Endothelial cell of umbilical vein (primary cell): ENCODE measurements around the gene DAP. TPM values are rescaled to one million over a fixed set of nuclear protein-coding genes. Genes with fewer than 3 reads are reported as not detected.

Source experiments
- BruUV-seq: library from RNA; stranded (reverse); fragments of 400-500 nt; replicated peaks from 2 replicates; lab custom pipeline; 2021; lab: Mats Ljungman, UMichigan
- CTCF ChIA-PET: fragments of 300-600, 350-600 bp; sonication (Branson Sonifier 250); formaldehyde crosslinking; loops from one replicate; lab custom pipeline; 2021; ENCODE audit warnings: antibody characterized with exemption, inconsistent platforms; lab: Charles Lee
- POLR2A ChIA-PET: fragments of 300-600, 350-600 bp; sonication (Branson Sonifier 250); formaldehyde crosslinking; loops from one replicate; lab custom pipeline; 2021; ENCODE audit warnings: antibody characterized with exemption, inconsistent platforms; lab: Charles Lee
- DNase-seq: peaks from one replicate; pipeline ENCODE4 v3.0.0-alpha.2; 2011; ENCODE audit warnings: low read depth, low spot score
- FAIRE-seq: peaks from 2 replicates; lab custom pipeline; 2011; peaks lifted over from hg19 to GRCh38; lab: Jason Lieb, UNC
- H2AFZ ChIP-seq: 2 replicates; pipeline ENCODE4 v1.6.0; 2012; ENCODE audit warnings: low read depth, low read length, control low read depth, inconsistent platforms
- H3K27ac ChIP-seq: 2 replicates; pipeline ENCODE4 v1.5.1; 2011; ENCODE audit warnings: low read depth, mild to moderate bottlenecking, control low read depth, low read length, moderate library complexity; ENCODE audit not compliant: insufficient read depth
- H3K27me3 ChIP-seq, 2 experiments: 2 replicates each; pipeline versions ENCODE4 v1.6.0 to v1.6.1; 2011; ENCODE audit warnings: low read length in 2 of 2, mixed read lengths in 1 of 2; ENCODE audit not compliant: control insufficient read depth in 2 of 2, insufficient read depth in 2 of 2
- H3K36me3 ChIP-seq, 2 experiments: 2 replicates in 1 of 2; 3 replicates in 1 of 2; pipeline ENCODE4 v1.5.1; 2011; ENCODE audit warnings: low read length in 2 of 2, mild to moderate bottlenecking in 1 of 2, moderate library complexity in 1 of 2; ENCODE audit not compliant: control insufficient read depth in 2 of 2, insufficient read depth in 2 of 2; ENCODE audit errors: extremely low read depth in 1 of 2
- H3K4me1 ChIP-seq: 3 replicates; pipeline ENCODE4 v1.5.1; 2011; ENCODE audit warnings: mild to moderate bottlenecking, low read length; ENCODE audit not compliant: control insufficient read depth, insufficient read depth; ENCODE audit errors: extremely low read depth
- H3K4me2 ChIP-seq: 2 replicates; pipeline ENCODE4 v1.6.1; 2011; ENCODE audit warnings: low read length, control low read depth, mixed read lengths; ENCODE audit not compliant: insufficient read depth
- H3K4me3 ChIP-seq, 3 experiments: fragments of 200-600 bp in 1 of 3; sonication (generic), shearing (Covaris generic) in 1 of 3; replicated peaks in 1 of 3; 2 replicates each; pipeline ENCODE4 v1.5.1; 2011 to 2016; ENCODE audit warnings: control low read depth in 3 of 3, low read length in 3 of 3, mild to moderate bottlenecking in 2 of 3, inconsistent platforms in 1 of 3, low read depth in 1 of 3, moderate library complexity in 1 of 3; ENCODE audit not compliant: insufficient read depth in 1 of 3
- H3K79me2 ChIP-seq: 2 replicates; pipeline ENCODE4 v1.6.0; 2012; ENCODE audit warnings: low read length, inconsistent platforms; ENCODE audit not compliant: control insufficient read depth, insufficient read depth
- H3K9ac ChIP-seq: replicated peaks from 2 replicates; pipeline ENCODE3; 2011; ENCODE audit warnings: low read length, control low read depth; ENCODE audit not compliant: insufficient read depth; ENCODE audit errors: extremely low read depth
- H3K9me1 ChIP-seq: replicated peaks from 3 replicates; pipeline ENCODE4 v1.6.0; 2011; ENCODE audit warnings: mild to moderate bottlenecking, low read length; ENCODE audit not compliant: control insufficient read depth, insufficient read depth; ENCODE audit errors: extremely low read depth
- H3K9me3 ChIP-seq: replicated peaks from 2 replicates; pipeline ENCODE4 v1.5.1; 2012; ENCODE audit warnings: low read length, inconsistent platforms; ENCODE audit not compliant: control insufficient read depth, insufficient read depth
- H4K20me1 ChIP-seq: replicated peaks from 2 replicates; pipeline ENCODE3; 2011; ENCODE audit warnings: mild to moderate bottlenecking, low read length; ENCODE audit not compliant: control insufficient read depth, insufficient read depth; ENCODE audit errors: extremely low read depth
- CTCF ChIP-seq, 2 donors: IDR thresholded peaks; 1 replicate in 1 of 2; 2 replicates in 1 of 2; pipeline ENCODE4 v1.5.1; 2011; ENCODE audit warnings: low read length in 2 of 2, mild to moderate bottlenecking in 2 of 2, moderate library complexity in 2 of 2, control low read depth in 1 of 2, inconsistent platforms in 1 of 2, low read depth in 1 of 2; ENCODE audit not compliant: insufficient read depth in 1 of 2; ENCODE audit errors: extremely low read depth in 1 of 2
- EZH2 ChIP-seq: IDR thresholded peaks from 2 replicates; pipeline ENCODE4 v1.6.1; 2012; ENCODE audit warnings: borderline replicate concordance, low read depth, mild to moderate bottlenecking, moderate library complexity, low read length, inconsistent platforms; ENCODE audit not compliant: severe bottlenecking
- FOS ChIP-seq: IDR thresholded peaks from 2 replicates; pipeline ENCODE4 v1.6.1; 2011; ENCODE audit warnings: mild to moderate bottlenecking, low read length, moderate library complexity, borderline replicate concordance; ENCODE audit not compliant: insufficient read depth
- GATA2 ChIP-seq: IDR thresholded peaks from 2 replicates; pipeline ENCODE4 v1.7.0; 2011; ENCODE audit warnings: low read depth, mild to moderate bottlenecking, moderate library complexity, mixed read lengths, low read length; ENCODE audit not compliant: insufficient read length, insufficient read depth
- JUN ChIP-seq: IDR thresholded peaks from 2 replicates; pipeline ENCODE4 v1.6.1; 2011; ENCODE audit warnings: borderline replicate concordance, low read depth; ENCODE audit not compliant: insufficient read length, insufficient read depth
- MAX ChIP-seq: IDR thresholded peaks from 2 replicates; pipeline ENCODE4 v1.6.1; 2011; ENCODE audit not compliant: insufficient read depth, insufficient read length
- MYC ChIP-seq: IDR thresholded peaks from one replicate; pipeline ENCODE4 v1.6.1; 2011; ENCODE audit warnings: mild to moderate bottlenecking, low read depth, low read length
- POLR2A ChIP-seq: IDR thresholded peaks from 2 replicates; pipeline ENCODE4 v1.6.1; 2012; ENCODE audit warnings: low read depth, mild to moderate bottlenecking, control low read depth, low read length
- POLR2AphosphoS5 ChIP-seq: IDR thresholded peaks from 2 replicates; pipeline ENCODE4 v1.6.1; 2012; ENCODE audit warnings: low read depth, mild to moderate bottlenecking, control low read depth, low read length, moderate library complexity; ENCODE audit not compliant: insufficient read depth
- dilution Hi-C: fragments of 300-500 bp; cut with MboI; formaldehyde crosslinking; loops from one replicate; pipeline ENCODE4 v1.15.0; 2019; ENCODE audit warnings: low sequenced_read_pairs; ENCODE audit not compliant: extremely low pct_ligation_motif_present
- intact Hi-C: fragments of 100-400 bp; cut with micrococcal nuclease; formaldehyde crosslinking; loops from one replicate; pipeline ENCODE4 v1.10.0; 2022
- polyA plus RNA-seq, 4 experiments: library from polyadenylated mRNA; depleted of rRNA in 3 of 4; stranded (reverse) in 3 of 4; unstranded in 1 of 4; fragments of >200 nt; gene quantifications; 2 replicates each; pipeline versions ENCODE4 v1.2.1 to v1.2.3, GENCODE V29; 2011 to 2012; ENCODE audit warnings: missing spikeins in 1 of 4
- total RNA-seq: library from RNA; stranded (reverse); gene quantifications from 2 replicates; pipeline ENCODE4 v1.2.3, GENCODE V29; 2021

Gene DAP
- total and polyA plus RNA-seq, 2 donors (not counting 3 experiments of a cell fraction or from before 2014, with no cell fraction given): 79.8 to 188 TPM

GRCh38 chr5:10668697-10669096 is 92.3 kb downstream of the DAP start:
- intact Hi-C loops (no loop called here), dilution Hi-C loops (no loop called here)
- Histone ChIP-seq H3K36me3 (no peaks in the 10 kb centered on the region), H3K79me2 (no peaks in the 10 kb centered on the region), H3K4me3 (no peak overlapping the region), H3K27me3 (peaks cover 4 to 7% of the 10 kb centered on the region in 2 experiments), H3K9ac (no peak overlapping the region), H2AFZ (no peak overlapping the region), H4K20me1 (no peaks in the 10 kb centered on the region), H3K27ac (no peak overlapping the region), H3K9me1 (no peaks in the 10 kb centered on the region), H3K9me3 (no peaks in the 10 kb centered on the region), H3K4me1 (no peaks in the 10 kb centered on the region), H3K4me2 (no peak overlapping the region)
- FAIRE-seq (no peak), DNase-seq (no peak)
- TF ChIP-seq GATA2: no peak
- TF ChIP-seq POLR2A: no peak
- no peak for TF ChIP-seq MAX
- TF ChIP-seq MYC: no peak
- TF ChIP-seq CTCF (IDR thresholded peaks at IDR 0.05; ENCODE audit: extremely low read depth in 1 of 2, insufficient read depth in 1 of 2, low read depth in 1 of 2, low read length in 2 of 2): no peak
- no peak for TF ChIP-seq EZH2
- no peak for TF ChIP-seq JUN
- no peak for TF ChIP-seq POLR2AphosphoS5
- no peak for TF ChIP-seq FOS
- no TSS peak for BruUV-seq
- ChIA-PET CTCF (no interaction called here), POLR2A (no interaction called here)
